DND-41 (cell line): ENCODE data around the gene KPTN.

Experiments used
- EZH2 ChIP-seq: IDR thresholded peaks from 3 replicates; pipeline ENCODE4 v1.6.1; 2012; ENCODE audit warnings: borderline replicate concordance, low read depth, mild to moderate bottlenecking, moderate library complexity, low read length, inconsistent platforms; ENCODE audit not compliant: severe bottlenecking
- TF ChIP-seq, protein P1 (sequence below): IDR thresholded peaks from 2 replicates; pipeline ENCODE4 v1.5.1; 2012; ENCODE audit warnings: borderline replicate concordance, low read length, moderate library complexity, mild to moderate bottlenecking; ENCODE audit not compliant: poor library complexity, severe bottlenecking; ENCODE audit errors: extremely low read depth

DNA sequence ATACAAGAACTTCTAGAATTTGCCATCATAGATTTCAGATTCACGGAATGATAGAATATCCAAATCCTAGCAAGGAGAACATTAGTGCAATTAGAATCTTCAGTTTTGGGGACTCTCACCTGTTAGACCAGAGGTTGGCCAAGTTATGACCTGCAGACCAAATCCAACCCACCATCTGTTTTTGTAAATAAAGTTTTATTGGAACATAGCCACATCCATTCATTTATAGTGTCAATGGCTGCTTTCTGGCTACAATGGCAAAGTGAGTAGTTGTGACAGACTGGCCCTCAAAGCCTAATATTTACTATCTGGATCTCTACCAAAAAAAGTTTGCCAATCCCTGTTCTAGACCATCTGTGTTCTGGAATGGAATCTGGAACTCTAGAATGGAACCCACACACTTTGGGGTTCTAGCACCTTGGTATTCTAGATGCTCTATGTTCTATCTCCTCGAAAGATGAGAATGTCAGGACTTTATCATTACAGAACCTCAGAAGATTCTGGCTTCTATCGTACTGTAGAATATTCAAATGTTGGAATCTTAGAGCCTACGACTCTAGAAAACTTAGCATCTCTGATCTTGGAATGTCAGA, 2.5 kb downstream of the KPTN start:
- TF ChIP-seq, protein P1, sequence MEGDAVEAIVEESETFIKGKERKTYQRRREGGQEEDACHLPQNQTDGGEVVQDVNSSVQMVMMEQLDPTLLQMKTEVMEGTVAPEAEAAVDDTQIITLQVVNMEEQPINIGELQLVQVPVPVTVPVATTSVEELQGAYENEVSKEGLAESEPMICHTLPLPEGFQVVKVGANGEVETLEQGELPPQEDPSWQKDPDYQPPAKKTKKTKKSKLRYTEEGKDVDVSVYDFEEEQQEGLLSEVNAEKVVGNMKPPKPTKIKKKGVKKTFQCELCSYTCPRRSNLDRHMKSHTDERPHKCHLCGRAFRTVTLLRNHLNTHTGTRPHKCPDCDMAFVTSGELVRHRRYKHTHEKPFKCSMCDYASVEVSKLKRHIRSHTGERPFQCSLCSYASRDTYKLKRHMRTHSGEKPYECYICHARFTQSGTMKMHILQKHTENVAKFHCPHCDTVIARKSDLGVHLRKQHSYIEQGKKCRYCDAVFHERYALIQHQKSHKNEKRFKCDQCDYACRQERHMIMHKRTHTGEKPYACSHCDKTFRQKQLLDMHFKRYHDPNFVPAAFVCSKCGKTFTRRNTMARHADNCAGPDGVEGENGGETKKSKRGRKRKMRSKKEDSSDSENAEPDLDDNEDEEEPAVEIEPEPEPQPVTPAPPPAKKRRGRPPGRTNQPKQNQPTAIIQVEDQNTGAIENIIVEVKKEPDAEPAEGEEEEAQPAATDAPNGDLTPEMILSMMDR, result no peak
- no peak for TF ChIP-seq EZH2
